Activated T-cell treated with anti-CD3 and anti-CD28 coated beads for 1 hour (primary cell): ENCODE results near the gene ECI1.
A peak's percentile ranks its signal among the peaks of the same experiment; 100 is the strongest.

ENCODE experiments used
- DNase-seq: peaks from one replicate; pipeline ENCODE4 v3.0.0-alpha.2; 2020; ENCODE audit warnings: low read depth

The ECI1 gene, protein sequence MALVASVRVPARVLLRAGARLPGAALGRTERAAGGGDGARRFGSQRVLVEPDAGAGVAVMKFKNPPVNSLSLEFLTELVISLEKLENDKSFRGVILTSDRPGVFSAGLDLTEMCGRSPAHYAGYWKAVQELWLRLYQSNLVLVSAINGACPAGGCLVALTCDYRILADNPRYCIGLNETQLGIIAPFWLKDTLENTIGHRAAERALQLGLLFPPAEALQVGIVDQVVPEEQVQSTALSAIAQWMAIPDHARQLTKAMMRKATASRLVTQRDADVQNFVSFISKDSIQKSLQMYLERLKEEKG

GRCh38 chr16:2251296-2252111 lies at the start of gene ECI1:
Gene ECI1, minus strand, starts transcription at chr16:2251587. Its CDS starts 21 bp downstream, at chr16:2251566.
- peak; percentile 65 for DNase-seq

GRCh38 chr16:2299915-2300192 lies 48.5 kb upstream of the ECI1 start:
- no peak for DNase-seq

GRCh38 chr16:2299121-2299914 lies 47.9 kb upstream of the ECI1 start:
- DNase-seq = no peak

- no peak for DNase-seq
Observed at GRCh38 chr16:2298621-2299020, 47.2 kb upstream of the ECI1 start.

DNA sequence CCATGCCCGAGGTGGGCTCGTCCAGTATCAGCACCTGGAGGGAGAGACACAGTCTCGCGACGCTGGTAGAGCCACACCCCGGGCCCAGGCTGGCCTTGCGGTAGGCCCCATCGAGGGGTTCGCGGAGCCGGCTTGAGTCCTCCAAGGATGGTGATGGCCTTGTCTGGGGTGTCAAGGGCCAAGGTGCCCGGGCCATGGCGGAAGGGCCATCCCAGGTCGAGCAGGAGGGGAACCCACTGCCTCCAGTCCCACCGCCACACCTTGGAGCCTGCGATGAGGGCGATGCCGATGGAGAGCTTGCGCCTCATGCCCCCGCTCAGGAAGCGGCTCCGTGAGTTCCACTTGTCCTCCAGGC lies 46.1 kb upstream of the ECI1 start:
- DNase-seq = no peak

- DNase-seq = no peak
Observed at GRCh38 chr16:2296661-2297505, 45.5 kb upstream of the ECI1 start.

DNA sequence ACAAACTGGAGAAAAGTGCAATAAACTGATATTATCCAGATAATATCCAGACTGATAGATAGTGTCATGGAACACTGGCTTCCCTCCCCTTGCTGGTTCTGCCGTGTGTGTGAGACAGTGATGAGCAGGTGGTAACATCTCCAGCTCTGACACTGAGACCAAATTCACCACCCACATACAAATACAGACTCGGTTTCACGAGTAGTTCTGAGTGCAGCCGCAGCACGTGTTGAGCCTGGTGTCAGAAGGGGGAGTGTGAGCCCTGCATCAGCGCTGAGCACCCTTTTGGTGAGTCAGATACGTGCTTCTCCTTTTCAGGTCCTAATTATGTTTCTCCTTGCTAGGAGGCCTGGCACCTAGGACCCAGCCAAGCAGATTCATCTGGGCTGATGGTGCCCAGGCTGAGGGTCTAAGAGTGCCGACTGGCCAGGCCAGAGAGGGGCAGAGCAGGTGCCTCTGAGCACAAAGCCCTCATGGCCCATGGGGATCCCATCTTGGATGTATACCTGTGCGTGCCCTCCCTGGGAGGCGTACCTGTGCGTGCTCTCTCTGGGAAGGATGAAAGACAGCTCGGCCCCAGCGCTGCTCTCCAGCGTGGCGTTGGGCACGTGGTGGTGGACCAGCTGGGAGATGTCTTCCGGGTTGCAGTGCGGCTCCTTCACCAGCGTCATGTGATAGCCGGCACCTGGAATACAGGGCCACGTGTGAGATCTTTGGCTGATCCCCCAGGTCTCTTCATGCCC lies 43.8 kb upstream of the ECI1 start:
- DNase-seq = no peak

- no peak for DNase-seq
Observed at GRCh38 chr16:2292221-2292620, 40.8 kb upstream of the ECI1 start.

- no peak for DNase-seq
Observed at GRCh38 chr16:2289282-2289681, 37.9 kb upstream of the ECI1 start.

DNA sequence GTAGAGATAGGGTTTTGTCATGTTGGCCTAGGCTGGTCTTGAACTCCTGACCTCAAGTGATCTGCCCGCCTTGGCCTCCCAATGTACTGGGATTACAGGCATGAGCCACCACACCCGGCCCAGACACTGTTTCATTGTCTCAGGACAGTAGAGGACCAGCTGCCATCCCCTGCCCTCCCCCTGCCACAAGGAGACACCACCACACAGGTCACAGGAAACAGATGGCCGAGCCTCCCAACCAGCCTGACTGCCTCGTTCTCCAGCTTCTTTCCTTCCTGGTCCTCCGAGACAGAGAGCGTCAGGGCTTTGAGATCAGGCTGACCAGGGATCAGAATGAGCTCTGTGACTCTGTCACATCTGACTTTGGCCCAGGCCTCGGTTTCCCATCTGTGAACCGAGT lies 37.3 kb upstream of the ECI1 start:
- DNase-seq = no peak

DNA sequence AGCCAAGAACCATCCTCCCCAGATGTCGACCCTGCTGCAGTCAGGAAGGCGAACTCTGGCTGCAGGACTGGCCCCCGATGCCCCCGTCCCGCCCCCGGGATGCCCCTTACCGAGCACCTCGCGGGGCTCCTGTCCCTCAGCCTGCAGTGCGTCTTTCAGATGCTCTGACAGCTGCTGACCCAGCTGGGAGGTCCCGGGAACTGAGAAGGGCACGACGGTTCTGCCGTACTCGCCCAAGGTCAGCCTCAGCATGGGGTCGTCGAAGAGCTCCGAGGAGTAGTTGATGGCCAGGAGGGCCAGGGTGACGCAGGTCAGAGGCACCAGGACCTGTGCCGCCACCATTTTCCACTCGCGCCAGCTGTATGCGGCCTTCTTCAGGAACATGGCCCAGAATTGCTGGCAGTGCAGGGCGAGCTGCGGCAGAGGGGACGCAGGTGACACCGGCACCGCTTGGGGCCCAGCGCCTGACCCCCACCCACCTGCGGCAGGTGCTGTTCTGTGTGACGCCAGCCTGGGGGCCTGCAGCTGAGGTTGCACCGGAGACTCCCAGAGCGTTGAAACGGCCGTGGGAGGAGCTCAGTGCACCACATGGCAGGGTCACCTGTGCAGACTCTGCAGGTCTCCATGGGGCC lies 36.6 kb upstream of the ECI1 start:
- DNase-seq = no peak

DNA sequence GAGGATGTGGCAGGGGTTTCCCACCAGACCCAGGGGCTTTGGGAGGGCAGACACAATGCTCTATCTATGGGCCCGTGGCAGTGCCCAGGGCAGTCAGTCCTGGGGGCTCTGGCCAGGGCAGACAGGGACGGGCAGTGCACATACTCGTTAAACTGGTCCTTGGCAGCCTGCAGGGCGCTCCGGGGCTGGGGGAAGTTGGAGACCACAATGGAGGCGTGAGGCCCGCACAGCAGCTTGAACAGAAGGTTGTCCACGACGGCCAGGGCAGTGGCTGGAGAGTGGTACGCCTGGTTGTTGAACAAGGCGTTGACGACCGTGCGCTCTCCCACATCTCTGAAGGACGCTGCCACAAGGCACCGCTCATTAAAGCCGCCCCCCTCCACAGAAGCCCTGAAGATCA lies 35.2 kb upstream of the ECI1 start:
- no peak for DNase-seq

DNA sequence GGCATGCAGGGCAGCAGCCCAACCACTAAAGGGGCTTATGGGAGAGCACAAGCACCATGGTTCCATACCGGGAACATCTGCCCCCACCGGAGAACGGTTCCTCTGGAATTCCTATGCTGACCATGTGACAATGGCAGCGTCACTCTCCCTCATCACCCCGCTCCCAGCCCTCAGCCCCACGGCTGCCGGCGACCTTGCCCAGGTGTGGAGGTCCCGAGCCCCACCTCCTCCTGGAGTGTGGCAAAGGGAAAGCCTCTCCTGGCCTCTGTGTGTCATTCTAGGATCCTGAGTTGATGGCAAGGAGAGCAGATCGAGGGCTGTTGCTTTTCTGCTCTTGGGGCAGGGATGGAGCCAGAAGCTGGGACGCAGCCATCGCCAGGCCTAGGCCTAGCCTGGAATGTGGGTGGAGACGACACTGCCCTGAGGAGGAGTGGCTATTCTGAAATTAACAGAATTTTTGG lies 34.4 kb upstream of the ECI1 start:
- DNase-seq = no peak

GRCh38 chr16:2284797-2285576 lies 33.6 kb upstream of the ECI1 start:
- DNase-seq = no peak

DNA sequence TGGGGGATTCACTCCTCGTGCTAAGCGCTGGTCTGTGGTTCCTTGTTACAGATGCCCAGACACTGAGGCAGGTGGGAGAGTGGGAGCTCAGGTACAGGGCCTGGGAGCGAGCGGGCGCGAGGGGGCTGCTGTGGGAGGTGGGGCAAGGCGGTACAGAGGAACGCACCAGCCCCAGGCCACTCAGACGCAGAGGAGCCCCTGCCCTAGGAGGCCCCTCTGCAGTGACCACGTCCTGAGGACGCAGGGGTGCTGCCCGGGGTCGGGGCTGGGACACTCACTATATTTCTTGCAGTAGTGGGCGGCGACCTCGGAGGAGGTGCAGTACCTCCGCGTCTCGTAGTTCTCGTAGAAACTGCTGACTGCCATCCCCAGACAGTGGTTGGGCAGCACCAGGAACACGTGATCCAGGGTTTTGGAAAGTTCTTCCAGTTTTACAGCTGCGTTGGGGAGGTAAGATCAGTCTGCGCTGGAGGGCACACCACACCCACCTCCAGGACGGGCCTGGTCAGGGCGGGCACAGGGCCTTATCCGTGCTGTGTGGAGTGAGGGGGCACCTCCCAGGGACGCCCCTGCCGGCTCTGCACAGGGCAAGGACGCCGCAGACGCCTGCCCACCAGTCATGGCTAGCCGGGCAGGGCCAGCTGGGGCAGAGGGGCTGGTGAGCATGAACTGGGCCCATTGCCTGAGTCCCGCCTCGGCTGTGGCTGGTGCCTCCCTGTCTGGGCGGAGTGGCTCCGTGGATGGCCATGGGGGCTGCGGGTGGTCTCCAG lies 32.8 kb upstream of the ECI1 start:
- DNase-seq = no peak

DNA sequence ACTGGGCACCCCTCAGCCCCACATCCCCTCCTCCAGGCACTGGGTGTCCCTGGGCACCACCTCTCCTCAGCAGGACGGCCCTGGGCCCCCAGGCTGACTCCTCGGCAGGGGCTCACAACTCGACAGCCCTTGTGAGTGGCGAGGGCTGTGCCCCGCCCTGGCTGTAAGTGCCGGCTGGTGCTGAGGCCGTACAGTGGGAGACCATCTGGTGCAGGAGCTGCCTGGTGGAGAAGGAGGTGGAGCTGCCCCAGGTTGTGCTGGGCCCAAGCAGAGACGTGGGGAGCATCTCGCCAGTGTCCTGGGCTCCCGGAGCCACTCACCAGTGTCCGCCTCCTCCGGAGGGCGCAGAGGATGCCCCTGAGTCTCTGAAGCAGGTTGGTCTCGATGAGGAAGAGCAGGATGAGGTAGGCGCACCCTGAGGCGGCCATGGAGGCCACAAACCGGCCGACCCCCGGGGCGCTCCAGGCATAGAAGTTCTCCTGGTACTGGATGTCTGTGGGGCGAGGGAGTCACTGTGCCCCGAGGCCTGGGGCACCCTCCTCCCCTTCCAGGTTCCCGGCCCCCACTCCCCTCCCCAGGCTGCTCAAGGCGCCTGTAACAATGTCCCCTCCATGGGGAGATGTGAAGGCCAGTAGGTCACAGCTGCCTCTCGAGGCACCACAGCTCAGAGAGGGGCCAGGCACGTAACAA lies 31.6 kb upstream of the ECI1 start:
- no peak for DNase-seq

- DNase-seq = no peak
Observed at GRCh38 chr16:2282262-2282661, 30.9 kb upstream of the ECI1 start.

DNA sequence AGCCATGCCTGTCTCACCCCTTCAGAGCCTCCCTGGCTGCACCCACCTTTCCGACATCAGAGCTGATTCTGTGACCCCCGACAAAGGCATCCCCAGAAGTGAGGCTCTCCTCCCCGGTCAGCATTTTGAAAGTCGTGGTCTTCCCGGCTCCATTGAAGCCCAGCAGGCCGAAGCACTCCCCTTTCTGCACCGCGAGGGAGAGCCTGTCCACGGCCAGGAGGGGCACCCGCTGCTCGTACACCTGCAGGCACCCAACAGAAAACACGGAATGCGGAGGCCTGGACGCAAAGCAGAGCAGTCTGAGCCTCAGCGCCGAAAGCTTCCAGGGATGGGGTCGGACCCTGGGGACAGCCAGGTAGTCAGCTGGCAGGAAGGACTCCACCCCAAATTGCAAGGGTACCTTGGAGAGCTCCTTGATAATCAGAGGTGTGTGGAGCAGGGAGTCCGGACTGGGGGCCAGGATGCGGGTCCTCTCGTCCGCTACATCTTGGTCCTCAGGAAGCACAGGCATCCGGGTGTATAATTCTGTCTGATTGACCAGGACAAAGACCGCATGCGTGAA lies 29.7 kb upstream of the ECI1 start:
- DNase-seq = no peak
